HEK293 (cell line): Measurements from ENCODE around the gene IRF1.

Source experiments
- EGR2 ChIP-seq: fragments of 450-650 bp; formaldehyde crosslinking; IDR thresholded peaks from 2 replicates; pipeline ENCODE4 v1.5.1; 2016; ENCODE audit warnings: low read depth, missing biosample characterization, missing genetic modification characterization
- KLF1 ChIP-seq: fragments of 450-650 bp; formaldehyde crosslinking; IDR thresholded peaks from 2 replicates; pipeline ENCODE4 v1.5.1; 2016; ENCODE audit warnings: missing biosample characterization, missing genetic modification characterization
- MEIS1 ChIP-seq: sonication (generic); formaldehyde crosslinking; IDR thresholded peaks from 2 replicates; pipeline ENCODE4 v1.8.1; 2022; ENCODE audit warnings: missing genetic modification reagents, mild to moderate bottlenecking, borderline replicate concordance
- MYNN ChIP-seq: fragments of 450-650 bp; formaldehyde crosslinking; IDR thresholded peaks from 2 replicates; pipeline ENCODE4 v1.5.1; 2016; ENCODE audit warnings: missing biosample characterization, missing genetic modification characterization, borderline replicate concordance
- RBAK ChIP-seq: fragments of 450-650 bp; formaldehyde crosslinking; IDR thresholded peaks from 2 replicates; pipeline ENCODE4 v1.5.1; 2016; ENCODE audit warnings: missing biosample characterization, missing genetic modification characterization
- TCF7L2 ChIP-seq: IDR thresholded peaks from 2 replicates; pipeline ENCODE4 v1.6.1; 2011; ENCODE audit warnings: low read depth, mild to moderate bottlenecking, inconsistent platforms, low read length, moderate library complexity, borderline replicate concordance
- YY2 ChIP-seq: fragments of 450-650 bp; formaldehyde crosslinking; IDR thresholded peaks from 2 replicates; pipeline ENCODE4 v1.5.1; 2016; ENCODE audit warnings: missing biosample characterization, missing genetic modification characterization
- ZNF239 ChIP-seq: fragments of 450-650 bp; formaldehyde crosslinking; IDR thresholded peaks from 2 replicates; pipeline ENCODE4 v1.5.1; 2016; ENCODE audit warnings: missing biosample characterization, missing genetic modification characterization
- ZNF513 ChIP-seq: fragments of 450-650 bp; IDR thresholded peaks from 2 replicates; pipeline ENCODE4 v1.5.1; 2018; ENCODE audit warnings: missing biosample characterization, missing genetic modification characterization
- ZNF670 ChIP-seq: fragments of 450-650 bp; formaldehyde crosslinking; IDR thresholded peaks from 2 replicates; pipeline ENCODE4 v1.5.1; 2016; ENCODE audit warnings: missing biosample characterization, missing genetic modification characterization, low read depth
- ZNF792 ChIP-seq: fragments of 450-650 bp; formaldehyde crosslinking; IDR thresholded peaks from 2 replicates; pipeline ENCODE4 v1.5.1; 2016; ENCODE audit warnings: missing biosample characterization, missing genetic modification characterization
- TF ChIP-seq, protein P1 (sequence below): fragments of 450-650 bp; formaldehyde crosslinking; IDR thresholded peaks from 2 replicates; pipeline ENCODE4 v1.5.1; 2016; ENCODE audit warnings: missing biosample characterization, missing genetic modification characterization
- TF ChIP-seq, protein P2 (sequence below): fragments of 450-650 bp; formaldehyde crosslinking; IDR thresholded peaks from 2 replicates; pipeline ENCODE4 v1.5.1; 2016; ENCODE audit warnings: missing biosample characterization, missing genetic modification characterization

GRCh38 chr5:132447196-132447595, 43.4 kb downstream of the IRF1 start:
- TF ChIP-seq ZNF513 (no peak), RBAK (no peak), MEIS1 (CRISPR knock-in tag) (no peak), KLF1 (no peak), ZNF792 (tag by site-specific recombination) (no peak), ZNF239 (tag by site-specific recombination) (no peak), EGR2 (tag by site-specific recombination) (no peak), YY2 (no peak), ZNF670 (no peak), MYNN (no peak), TCF7L2 (no peak)
- TF ChIP-seq, protein P1, sequence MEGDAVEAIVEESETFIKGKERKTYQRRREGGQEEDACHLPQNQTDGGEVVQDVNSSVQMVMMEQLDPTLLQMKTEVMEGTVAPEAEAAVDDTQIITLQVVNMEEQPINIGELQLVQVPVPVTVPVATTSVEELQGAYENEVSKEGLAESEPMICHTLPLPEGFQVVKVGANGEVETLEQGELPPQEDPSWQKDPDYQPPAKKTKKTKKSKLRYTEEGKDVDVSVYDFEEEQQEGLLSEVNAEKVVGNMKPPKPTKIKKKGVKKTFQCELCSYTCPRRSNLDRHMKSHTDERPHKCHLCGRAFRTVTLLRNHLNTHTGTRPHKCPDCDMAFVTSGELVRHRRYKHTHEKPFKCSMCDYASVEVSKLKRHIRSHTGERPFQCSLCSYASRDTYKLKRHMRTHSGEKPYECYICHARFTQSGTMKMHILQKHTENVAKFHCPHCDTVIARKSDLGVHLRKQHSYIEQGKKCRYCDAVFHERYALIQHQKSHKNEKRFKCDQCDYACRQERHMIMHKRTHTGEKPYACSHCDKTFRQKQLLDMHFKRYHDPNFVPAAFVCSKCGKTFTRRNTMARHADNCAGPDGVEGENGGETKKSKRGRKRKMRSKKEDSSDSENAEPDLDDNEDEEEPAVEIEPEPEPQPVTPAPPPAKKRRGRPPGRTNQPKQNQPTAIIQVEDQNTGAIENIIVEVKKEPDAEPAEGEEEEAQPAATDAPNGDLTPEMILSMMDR (tag by site-specific recombination), result no peak
- TF ChIP-seq, protein P2, sequence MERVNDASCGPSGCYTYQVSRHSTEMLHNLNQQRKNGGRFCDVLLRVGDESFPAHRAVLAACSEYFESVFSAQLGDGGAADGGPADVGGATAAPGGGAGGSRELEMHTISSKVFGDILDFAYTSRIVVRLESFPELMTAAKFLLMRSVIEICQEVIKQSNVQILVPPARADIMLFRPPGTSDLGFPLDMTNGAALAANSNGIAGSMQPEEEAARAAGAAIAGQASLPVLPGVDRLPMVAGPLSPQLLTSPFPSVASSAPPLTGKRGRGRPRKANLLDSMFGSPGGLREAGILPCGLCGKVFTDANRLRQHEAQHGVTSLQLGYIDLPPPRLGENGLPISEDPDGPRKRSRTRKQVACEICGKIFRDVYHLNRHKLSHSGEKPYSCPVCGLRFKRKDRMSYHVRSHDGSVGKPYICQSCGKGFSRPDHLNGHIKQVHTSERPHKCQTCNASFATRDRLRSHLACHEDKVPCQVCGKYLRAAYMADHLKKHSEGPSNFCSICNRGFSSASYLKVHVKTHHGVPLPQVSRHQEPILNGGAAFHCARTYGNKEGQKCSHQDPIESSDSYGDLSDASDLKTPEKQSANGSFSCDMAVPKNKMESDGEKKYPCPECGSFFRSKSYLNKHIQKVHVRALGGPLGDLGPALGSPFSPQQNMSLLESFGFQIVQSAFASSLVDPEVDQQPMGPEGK (tag by site-specific recombination), result no peak
